ENCODE measurements around the gene CLIC3. TPM values are rescaled to one million over a fixed set of nuclear protein-coding genes. Genes with fewer than 3 reads are reported as not detected.

CLIC3 gene
- polyA plus RNA-seq, 4 donors: 0.49 to 1.2 (median 0.74) TPM

DNA sequence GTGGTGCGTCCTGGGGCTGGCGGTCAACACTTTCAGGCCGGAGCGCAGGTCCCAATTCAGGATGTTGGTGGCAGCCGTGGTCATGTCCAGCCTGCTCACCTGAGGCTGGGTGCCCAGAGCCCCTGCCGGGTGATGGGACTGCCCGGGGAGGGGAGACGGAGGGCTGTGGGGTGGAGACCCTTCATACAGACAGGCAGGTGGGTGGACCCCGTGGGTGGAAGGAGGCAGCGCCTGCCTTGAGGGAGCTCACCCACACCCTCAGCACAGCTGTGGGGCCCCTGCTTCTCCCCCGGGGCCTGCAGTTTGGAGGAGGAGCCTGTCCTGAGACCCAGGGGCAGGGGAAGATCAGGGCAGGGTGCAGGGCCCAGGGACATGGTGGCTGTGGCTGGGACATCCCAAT, 26.0 kb downstream of the CLIC3 start:
- no peak for DNase-seq (ENCODE audit: low read depth in 4 of 4, low spot score in 2 of 4)

DNA sequence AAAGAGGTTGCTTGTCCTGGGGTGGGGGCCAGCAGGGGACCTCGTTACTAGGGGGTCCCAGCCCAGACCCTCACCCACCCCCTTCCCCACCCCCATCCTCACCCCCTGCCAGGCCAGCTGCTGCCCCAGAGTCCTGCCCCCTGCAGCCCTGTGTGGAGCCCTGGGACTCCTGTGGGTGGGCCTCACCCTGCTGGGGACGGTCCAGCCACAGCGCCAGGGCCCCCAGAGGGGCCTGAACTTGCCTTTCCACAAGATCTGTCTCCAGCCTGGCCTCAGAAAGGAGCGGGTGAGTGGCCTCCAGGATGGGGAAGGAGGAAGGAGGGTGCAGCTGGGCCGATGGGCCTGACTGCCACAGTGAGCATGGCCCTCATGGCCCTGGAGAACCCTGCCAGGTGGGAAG, 26.6 kb downstream of the CLIC3 start:
- no peak for DNase-seq (ENCODE audit: low read depth in 4 of 4, low spot score in 2 of 4)

DNA sequence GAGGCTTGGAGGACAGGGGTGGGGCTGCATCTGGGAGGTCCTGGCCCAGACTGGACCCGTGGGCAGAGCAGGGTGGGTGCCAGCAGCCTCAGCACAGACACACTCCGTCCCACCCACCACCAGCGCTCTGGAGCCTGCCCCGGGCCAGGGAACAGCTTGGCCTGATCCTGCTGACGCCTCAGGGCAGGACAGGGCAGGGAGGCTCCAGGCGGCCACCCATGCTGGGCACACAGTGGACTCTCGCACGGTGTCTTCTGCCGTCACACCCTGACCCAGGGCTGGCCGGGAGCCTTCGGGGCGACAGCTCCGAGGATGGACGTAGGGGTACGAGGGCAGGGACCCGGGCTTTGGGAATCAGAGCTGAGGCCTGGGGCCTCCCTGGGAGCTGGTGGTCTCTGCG, 27.2 kb downstream of the CLIC3 start:
- DNase-seq (ENCODE audit: low read depth in 4 of 4, low spot score in 2 of 4): no peak

DNA sequence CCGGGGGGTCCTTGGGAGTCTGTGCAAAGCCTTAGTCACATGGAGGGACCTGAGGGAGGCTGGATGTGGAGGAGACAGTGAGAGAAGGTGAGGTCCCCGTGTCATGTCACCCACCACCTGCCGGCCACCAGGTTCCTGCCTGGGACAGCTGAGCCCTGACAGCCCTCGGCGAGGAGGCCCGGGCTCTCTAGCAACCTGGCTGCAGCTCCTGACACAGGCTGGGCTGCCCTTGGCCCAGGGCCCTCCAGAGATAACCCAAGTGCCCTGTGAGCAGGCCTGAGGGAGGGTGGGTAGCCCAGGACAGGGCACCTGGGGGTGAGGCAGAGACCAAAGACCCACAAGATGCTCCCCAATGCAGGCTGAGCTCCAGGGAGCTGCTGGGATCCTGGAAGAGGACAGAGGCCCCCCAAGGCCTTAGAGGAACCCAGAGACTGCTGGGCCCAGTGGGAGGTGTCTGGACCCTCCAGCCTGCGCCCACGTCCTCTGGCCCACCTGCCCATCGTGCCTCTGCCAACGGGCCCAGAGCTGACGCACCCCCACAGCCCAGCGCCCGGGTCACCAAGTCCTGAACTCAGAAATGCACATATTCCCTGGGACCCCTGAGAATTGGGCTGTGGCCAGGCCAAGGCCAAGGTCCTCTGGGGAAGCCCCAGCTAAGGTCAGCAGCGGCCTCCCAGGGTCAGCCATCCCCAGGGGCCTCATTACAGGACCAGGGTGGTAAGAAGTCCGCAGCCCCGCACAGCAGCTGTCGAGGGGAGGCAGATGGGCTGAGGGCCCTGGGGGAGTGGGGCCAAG, 27.8 kb downstream of the CLIC3 start:
- DNase-seq (ENCODE audit: low read depth in 4 of 4, low spot score in 2 of 4): no peak

DNA sequence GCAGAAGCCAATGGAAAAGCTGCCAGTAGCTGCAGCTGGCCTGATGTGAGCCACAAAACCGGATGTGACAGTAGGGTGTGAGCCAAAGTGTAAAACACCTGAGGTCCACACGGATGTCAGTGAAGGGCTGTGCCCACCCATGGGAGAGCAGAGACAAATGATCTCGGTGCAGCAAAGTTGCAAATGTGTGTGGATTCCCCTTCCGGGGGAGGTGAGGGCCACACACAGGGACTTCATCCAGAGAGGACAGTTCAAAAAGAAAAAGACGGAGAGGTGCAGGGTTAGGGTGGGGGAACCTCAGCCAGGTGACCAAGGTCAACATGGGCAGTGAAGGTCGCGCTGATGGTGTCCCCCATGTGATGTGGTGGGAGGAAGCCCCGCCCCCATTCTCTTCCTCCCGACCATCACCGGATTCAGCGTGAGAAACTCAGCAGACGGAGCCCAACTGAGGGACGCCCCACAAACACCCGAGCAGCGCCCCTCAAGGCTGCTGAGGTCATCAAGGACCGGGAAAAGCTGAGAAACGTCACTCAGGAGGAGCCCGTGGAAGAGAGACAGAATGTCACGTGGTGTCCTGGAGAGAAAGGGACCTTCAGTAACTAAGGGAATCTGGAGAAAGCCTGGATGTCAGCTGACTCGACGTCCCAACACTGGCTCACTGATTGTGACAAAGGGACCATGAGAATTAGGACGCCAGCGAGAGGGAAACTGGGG, 30.4 kb downstream of the CLIC3 start:
- DNase-seq (ENCODE audit: low read depth in 4 of 4, low spot score in 2 of 4): no peak

DNA sequence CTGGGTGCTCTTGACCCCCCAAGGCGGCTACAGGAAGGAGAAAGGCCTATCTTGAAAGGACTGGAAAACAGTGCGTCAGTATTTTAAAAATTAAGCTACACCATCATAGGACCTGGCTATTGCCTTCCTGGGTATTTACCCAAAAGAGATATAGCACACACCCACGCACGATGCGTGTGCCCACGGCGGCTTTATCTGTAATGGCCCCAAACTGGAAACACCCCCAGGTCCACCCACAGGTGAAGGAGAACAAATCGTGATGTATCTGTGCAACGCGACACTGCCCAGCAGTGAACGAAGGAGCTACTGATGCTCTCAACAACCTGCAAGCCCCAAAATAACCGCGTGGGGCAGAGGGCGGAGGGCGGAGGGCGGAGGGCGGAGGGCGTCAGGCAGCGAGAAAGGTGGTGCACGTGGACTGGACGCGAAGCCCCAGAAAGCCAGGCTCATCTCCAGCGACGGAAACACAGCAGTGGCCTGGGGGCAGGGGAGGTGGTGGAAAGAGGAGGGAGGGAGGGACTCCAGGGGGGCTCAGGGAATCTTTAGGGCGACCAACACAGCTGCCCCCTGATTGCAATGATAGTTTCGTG, 31.4 kb downstream of the CLIC3 start:
- no peak for DNase-seq (ENCODE audit: low read depth in 4 of 4, low spot score in 2 of 4)

DNA sequence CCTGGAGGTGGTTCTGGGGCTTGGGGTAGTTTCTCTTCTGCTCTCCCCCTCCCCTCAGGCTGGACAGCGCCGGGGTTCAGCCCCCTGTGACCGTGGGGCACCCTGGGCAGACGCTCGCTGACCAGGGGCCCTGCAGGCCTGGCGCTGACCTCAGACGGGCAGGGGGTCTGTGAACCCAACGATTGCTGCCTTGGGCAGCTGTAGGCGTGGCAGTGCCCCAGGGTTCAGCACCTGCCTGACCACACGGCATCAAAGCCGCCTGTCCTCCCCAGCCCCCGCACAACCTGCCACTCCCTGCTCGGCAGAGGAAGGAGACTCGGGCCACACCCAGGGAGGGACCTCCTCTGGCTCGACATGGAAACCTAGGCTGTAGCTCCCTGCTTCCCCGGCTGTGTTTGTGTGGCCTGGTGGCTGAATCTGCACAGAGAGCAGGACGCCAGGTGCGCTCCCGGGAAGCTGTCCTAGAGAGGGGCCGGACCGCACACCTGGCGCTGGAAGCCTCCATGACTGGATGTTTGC, 32.1 kb downstream of the CLIC3 start:
- DNase-seq (ENCODE audit: low read depth in 4 of 4, low spot score in 2 of 4): no peak

DNA sequence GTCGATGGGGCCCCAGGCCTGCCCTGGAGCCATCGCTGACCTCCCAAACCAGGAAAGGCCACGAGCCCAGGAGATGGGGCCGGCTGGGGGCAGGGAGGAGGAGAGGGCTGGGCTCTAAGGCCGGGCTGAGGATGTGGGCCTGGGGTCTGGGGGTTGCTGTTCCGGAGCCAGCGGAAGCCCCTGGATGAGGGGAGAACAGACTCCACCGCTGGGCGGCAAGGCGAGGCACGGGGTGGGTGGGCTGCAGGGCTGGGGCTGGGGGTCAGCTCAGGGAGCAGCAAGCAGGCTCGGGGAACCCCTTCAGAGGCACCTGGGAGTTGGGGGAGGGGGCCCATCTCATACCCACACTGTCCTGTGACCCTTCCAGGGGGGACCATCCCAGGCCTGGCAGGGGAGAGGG, 32.6 kb downstream of the CLIC3 start:
- no peak for DNase-seq (ENCODE audit: low read depth in 4 of 4, low spot score in 2 of 4)

DNA sequence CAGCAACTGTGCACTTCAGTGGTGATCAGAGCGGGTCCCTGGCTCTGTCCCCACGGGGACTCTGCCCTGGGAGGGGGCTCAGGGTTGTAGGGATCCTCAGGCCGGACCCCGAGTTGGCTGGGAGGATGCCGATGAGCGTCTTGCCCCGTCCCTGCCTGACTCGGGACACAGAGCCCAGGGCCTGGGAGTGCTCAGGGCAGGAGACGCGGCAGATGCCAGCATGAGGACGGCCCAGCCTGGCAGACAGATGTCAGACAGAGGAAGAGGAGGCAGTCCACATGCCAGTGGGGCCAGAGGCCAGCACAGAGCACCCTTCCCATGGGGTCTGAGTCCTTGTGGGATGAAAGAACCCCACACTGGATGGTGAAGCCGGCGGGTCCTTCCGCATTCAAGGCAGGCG, 33.0 kb downstream of the CLIC3 start:
- no peak for DNase-seq (ENCODE audit: low read depth in 4 of 4, low spot score in 2 of 4)

DNA sequence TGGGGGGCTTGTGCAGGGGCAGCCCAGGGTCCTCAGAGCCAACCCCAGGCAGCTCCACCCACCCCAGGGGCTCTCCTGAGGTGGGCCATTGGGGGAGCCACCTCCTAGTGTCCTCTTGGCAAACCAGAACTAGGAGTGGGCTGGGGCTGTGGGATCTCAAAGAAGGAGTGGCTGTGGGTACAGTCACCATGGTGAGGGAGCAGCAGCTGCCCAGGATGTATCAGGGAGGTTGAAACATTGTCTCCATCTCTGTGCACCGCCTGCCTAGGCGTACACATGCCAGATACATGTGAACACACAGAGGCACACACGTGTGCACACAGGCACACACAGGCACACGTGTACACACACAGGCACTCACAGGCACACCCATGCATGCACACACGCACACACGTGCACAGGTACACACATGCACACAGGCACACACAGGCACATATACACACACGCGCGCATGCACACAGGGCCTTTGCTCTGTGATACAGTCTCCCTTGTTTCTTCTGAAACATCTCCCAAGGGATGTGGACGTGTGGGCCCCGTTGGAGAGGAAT, 33.6 kb downstream of the CLIC3 start:
- no peak for DNase-seq (ENCODE audit: low read depth in 4 of 4, low spot score in 2 of 4)

DNA sequence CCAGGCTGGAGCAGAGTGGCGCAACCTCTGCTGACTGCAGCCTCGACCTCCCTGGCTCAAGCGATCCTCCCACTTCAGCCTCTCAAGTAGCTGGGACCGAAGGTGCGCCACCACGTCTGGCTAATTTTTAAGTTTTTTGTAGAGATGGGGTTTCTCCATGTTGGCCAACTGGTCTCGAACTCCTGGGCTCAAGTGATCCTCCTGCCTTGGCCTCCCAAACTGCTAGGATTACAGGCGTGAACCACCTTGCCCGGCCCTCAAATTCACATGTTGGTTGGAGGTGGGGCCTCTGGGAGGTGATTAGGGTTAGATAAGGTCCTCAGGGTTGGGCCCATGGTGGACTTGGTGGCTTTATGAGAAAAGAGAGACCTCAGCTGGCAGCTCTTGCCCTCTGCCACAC, 34.2 kb downstream of the CLIC3 start:
- DNase-seq (ENCODE audit: low read depth in 4 of 4, low spot score in 2 of 4): no peak

DNA sequence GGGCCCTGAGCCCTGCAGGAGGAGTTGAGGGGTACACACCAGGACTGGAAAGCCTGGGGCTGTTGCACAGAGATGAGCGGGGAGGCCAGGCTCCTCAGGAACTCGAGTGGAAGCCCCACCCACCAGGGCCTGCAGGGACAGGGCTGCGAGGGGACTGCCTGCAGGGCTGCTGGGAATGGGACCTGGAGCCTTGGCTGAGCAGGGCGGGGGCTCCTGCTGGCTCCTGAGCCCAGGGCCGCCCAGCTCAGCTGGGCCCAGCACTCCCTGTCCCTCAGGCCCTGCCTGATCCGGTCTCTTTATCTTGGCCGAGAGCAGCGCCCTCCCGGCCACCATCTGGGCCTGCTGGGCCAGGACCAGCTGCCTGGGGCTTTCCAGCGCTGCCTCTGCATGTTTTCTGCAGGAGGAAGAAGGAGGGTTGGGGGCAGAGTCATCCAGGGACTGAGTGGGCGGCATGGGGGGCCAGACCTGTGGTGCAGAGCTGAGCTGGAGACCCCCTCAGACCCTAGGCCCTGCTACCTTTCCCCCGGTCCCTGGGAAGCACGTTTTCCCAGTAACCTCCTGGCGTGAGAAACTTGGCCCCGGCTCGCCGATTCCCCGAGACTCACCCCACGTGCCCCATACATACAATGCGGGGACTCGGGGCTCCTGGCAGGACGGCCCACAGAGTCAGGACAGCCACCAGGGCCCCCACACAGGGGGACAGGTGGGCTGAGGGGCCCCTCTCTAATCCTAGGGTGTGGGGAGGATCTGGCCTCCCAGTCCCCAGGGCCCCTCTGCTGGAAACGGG, 34.9 kb downstream of the CLIC3 start:
- no peak for DNase-seq (ENCODE audit: low read depth in 4 of 4, low spot score in 2 of 4)

DNA sequence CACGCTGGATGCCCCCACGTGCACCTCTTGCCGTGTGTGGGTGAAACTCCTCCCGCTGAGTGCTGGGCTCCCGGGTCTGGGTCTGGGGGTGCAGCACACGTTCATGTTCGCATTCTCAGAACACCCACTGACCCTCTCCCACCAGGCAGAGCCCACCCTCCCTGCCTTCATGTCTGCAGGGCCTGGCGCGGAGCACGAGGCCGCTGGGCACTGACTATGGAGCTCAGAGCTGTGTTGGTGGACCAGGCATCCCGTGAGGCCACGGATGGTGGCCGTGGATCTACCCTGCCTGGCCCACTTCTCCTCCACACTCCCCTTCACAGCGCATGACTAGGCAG, 35.5 kb downstream of the CLIC3 start:
- no peak for DNase-seq (ENCODE audit: low read depth in 4 of 4, low spot score in 2 of 4)

DNA sequence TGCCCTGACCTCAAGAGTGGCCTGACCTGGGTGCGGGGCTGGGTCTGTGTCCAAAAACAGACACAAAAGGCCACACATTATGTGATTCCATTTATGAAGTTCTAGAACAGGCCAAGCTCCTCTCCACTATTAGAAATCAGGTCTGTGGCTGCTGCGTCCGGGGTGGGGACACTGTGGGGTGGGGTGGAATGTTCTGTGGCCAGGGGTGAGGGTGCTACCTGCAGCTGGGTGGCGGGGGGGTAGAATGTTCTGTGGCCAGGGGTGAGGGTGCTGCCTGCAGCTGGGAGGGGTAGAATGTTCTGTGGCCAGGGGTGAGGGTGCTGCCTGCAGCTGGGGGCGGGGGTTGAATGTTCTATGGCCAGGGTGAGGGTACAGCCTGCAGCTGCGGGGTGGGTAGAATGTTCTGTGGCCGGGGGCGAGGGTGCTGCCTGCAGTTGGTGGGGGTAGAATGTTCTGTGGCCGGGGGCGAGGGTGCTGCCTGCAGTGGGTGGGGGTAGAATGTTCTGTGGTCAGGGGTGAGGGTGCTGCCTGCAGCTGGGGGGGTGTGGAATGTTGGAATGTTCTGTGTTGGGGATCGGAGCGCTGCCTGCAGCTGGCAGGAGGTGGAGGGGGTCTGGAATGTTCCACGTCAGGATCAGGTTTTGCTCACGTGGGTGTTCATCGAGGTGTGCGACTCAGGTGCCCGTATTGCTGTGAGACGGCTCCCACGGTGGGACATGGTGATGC, 36.0 kb downstream of the CLIC3 start:
- no peak for DNase-seq (ENCODE audit: low read depth in 4 of 4, low spot score in 2 of 4)

DNA sequence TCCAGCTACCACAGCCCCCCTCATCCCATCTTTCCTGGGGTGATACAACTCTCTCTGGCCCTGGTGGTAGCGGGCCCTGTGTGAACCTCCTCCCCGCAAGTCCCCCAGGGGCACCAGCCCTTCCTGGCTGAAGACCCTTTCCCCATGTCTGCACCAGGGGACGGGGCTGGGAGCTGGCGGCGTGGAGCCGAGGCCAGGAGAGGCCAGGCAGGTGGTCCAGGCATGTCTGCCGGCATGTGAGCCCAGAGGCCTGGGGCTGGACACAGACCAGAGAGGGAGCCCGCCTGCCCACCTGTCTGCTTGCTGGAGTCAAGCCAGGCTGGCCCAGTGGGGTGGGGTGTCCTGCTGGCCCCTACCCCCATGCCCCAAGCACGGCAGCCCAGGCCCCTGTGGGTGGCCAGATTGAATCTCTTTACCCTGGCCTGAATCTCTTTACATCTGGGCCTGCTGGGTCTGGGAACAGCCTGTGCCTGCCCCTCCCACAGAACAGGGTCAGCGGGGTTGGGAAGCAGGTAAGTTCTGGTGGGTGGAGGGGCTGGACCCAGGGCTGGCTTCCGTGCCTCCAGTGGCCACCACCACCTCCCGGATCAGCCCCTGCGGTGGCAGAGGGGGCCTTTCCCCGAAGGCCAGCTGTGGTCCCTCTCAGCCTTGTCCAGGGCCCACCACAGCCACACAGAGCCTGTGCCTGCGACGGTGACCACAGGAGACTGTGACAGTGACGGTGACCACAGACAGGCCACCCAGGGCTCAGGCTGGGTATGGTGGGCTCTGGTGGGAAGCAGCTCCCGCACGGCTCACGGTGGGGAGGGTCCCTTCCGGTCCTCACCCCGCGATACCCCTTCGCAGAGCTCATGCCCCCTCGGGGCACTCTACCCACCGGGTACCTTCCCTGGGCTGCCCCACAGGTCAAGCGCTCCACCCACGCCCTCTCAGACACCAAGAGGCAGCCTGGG, 37.2 kb downstream of the CLIC3 start:
- DNase-seq (ENCODE audit: low read depth in 4 of 4, low spot score in 2 of 4): no peak

DNA sequence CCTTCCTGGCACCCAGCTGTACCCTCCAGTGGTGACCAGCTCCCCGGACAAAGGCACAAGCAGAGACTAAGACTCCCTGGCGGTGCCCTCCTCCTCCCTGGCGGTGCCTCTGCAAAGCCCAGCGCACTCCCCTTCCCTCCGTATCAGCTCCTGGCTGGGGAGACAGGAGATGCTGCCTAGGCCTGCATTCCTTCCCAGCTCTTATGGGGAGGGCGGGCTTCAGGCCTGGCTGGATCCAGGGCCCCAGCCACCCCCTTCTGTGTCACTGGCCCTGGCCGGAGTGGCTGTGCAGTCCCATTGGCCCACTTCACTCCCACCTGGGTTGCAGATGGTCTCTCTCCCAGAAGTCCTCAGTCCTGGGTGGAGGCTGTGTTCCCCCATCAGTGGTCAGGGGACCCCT, 37.9 kb downstream of the CLIC3 start:
- no peak for DNase-seq (ENCODE audit: low read depth in 4 of 4, low spot score in 2 of 4)

DNA sequence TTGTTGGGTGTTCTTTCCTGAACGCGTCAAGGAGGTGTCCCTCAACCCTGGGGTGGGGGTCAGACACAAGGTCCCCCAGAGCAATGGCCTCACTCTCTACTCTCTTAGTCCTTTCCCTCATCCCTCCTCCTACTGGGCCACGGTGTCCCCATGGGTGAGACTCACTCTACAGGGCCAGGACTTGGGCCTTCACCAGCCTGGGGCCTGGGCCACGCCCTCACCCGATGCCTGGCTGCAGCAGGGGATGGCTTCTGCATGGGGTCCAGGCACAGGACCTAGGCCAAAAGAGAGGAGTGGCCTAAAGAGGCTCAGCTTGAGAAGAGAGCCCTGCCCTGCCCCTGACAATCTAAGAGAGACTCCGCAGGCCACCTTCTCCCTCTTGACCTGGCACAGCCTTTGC, 38.5 kb downstream of the CLIC3 start:
- DNase-seq (ENCODE audit: low read depth in 4 of 4, low spot score in 2 of 4): no peak

DNA sequence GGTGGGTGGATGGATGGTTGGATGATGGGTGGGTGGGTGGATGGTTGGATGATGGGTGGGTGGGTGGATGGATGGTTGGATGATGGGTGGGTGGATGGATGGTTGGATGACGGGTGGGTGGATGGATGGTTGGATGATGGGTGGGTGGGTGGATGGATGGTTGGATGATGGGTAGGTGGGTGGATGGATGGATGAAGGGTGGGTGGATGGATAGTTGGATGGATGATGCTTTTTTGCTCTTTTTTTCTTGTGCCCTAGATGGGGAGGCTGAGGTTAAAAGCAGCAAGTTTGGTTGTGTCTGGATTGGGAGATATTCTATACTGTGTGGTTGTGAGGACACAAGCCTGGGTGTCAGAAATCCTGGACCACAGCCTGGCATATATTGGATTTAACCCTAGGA, 38.9 kb downstream of the CLIC3 start:
- DNase-seq (ENCODE audit: low read depth in 4 of 4, low spot score in 2 of 4): no peak

DNA sequence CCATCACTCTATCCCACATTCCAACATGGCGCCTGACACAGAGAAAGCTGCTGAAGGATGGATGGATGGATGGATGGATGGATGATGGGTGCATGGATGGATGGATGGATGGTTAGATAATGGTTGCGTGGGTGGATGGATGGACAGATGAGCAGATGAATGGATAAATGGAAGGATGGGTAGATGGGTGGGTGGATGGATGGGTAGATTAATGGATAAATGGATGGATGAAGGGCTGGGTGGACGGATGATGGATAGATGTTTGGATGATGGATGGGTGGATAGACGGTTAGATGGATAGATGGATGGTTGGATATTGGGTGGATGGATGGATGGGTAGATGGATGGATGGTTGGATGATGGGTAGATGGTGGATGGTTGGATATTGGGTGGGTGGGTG, 39.8 kb downstream of the CLIC3 start:
- no peak for DNase-seq (ENCODE audit: low read depth in 4 of 4, low spot score in 2 of 4)
